GM21423 (cell line): ENCODE data around the gene KRI1.
A peak's percentile ranks its signal among the peaks of the same experiment; 100 is the strongest.
"Not testable (repeated sequence)": the region's sequence is repeated elsewhere in the genome, so short reads cannot be mapped to it uniquely, and the experiment has no call there.

Experiments
- ATAC-seq: cut with Tn5 transposase; IDR thresholded peaks from one replicate; pipeline ENCODE4 v1.9.1; 2021; ENCODE audit warnings: mild to moderate bottlenecking, moderate library complexity; ENCODE audit not compliant: unreplicated experiment

The KRI1 gene

DNA sequence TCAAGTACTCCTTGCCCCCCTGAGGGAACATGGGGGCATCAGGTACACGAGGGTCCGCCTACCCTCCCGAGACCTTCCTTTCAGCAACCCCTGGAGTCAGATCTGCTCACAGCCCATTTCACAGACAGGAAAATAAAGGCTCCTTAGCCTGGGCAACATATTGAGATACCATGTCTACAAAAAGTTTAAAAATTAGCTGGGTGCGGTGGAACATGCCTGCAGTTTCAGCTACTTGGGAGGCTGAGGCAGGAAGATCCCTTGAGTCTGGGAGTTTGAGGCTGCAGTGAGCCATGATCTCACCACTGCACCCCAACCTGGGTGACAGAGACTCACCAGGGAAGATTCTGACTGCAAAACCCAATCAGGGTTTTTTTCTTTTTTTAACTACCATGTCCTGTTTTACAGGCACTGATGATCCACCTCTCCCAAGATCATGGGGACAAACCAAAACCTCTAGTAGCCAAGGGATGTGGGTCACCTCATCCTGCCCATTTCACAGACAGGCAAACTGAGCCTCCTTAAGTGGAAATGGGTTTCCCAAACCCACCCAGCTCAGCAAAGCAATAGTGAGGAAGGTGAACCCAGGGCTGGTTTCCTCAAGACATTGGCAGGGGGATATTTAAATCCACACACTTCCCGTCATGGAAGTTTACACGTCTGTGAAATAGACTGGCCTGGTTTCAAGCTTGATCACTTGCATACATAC lies 9.4 kb upstream of the KRI1 start:
- ATAC-seq: no peak

DNA sequence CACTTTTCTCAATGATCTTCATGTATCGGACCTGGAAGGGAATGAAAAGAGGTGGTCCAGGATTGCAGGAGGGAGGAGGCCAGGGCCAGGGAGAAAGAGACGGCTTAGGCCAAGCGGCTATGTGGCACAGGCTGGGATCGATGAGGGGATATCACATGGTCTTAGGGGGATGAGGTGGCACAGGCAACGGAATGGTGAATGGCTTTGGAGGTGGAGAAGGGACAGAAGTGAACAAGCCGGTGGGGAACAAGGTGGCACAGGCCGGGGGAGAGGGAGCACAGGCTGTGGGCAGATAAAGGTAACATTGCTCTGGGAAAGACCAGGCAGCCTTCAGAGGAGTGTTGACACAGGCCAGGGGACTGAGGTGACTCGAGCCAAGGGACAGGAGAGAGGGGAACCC lies 8.7 kb upstream of the KRI1 start:
- ATAC-seq: no peak

DNA sequence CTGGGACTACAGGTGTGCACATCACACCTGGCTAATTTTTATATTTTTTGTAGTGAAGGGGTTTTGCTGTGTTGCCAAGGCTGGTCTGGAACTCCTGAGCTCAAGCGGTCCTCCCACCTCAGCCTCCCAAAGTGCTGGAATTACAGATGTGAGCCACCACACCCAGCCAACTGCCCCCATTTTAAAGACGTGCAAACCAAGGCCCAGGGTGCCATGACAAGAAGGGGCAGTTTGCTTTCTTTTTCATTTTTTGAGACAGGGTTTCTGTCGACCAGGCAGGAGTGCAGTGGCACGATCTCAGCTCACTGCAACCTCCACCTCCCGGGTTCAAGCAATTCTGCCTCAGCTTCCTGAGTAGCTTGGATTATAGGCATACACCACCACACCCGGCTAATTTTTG lies 8.0 kb upstream of the KRI1 start:
- ATAC-seq: not testable (repeated sequence)

DNA sequence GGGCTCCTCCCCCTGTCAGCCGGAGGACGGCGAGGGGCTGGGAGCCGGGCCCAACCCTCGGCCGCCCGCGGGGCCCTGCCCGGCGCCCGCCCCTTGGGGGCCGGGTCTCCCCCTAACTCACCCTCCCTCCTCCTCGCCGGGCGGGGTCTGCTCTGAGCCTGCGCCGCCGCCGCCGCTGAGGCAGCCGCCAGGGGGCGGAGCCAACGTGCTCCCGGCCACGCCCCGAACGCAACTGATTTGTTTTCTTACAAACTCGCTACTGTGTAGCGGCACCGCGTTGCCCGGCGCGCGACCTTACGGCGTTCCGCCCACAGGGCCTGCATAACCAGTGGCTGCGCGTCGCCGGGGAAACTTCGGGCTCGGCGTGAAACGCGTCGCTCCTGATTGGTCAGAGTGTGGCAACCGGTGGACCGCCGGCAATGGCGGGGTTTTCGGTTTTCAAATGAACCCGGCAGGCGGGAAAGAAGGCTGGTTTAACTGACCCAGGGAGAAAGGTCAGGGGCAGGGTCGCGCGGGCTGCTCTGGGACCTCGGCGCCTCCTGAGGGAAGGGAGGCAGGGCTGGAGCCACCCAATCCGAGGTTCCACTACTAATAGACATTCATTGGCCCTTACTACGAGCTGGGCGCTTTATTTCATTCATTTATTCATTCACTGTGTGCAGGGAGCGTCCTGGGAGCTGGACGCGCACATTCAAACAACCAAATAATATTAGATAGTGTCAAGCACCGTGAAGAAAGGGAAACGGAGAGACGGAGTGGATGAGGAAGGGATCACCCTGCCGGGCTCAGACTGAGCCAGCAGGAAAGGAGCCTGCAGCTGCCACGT lies 3.2 kb upstream of the KRI1 start, which contains the start of gene CDKN2D:
TSS of gene CDKN2D (minus strand) at position 154 of the 826 bp plus-strand sequence. CDS start 326 bp downstream, outside the sequence.
- peak; percentile 60 for ATAC-seq

DNA sequence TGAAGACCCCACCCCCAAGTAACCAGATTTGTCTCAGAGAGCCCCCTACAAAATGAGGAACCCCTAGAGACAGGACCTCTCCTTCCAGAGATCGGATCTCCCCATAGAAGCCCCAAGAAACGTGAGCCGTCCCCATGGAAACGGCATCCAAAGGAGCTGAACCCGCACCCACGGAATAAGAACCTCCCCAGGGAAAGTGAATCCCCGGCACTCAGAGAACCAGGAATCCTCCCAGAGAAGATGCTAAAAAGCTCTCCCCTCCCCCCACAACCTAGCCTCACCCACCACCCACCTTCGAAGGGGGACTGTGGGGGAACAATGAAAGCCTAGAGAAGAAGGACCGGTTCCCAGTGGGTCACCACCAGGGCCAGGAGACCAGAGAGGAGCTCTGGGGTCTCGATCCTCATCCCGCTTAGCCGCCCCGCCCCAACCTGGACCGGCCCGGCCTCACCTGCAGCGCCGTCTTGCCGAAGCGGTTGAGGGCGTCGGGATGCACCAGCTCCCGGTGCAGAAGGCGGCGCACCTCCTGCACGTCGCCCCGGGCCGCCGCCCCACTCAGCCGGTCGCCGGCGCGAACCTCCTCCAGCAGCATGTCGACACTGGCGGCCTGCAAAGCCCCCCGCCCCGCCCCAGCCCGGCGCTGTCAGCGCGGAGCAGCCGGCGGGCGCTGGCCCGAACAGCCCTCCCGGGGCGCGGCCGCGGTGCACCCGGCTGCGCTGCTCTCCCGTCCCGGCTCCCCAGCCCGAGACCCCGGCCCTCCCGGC lies 2.4 kb upstream of the KRI1 start:
- peak; percentile 6 for ATAC-seq

DNA sequence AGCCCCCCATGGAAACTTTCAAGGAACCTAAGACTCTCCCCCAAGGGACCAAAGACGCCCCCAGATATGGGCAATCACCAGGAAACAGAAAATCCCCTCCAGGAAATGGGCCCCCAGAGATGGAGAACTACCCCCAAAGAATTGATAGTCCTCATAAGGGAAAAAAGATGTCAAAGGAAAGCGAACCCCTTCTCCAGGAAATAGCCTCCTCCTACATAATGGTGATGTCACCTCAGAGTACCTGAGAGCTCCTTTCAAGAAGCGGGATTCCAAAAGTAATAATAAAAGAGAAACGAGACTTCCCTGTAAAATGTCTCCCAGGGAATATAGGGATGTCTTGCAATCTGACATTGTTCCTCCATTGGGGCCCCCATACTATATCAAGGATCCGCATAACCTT lies 1.8 kb upstream of the KRI1 start:
- no peak for ATAC-seq

DNA sequence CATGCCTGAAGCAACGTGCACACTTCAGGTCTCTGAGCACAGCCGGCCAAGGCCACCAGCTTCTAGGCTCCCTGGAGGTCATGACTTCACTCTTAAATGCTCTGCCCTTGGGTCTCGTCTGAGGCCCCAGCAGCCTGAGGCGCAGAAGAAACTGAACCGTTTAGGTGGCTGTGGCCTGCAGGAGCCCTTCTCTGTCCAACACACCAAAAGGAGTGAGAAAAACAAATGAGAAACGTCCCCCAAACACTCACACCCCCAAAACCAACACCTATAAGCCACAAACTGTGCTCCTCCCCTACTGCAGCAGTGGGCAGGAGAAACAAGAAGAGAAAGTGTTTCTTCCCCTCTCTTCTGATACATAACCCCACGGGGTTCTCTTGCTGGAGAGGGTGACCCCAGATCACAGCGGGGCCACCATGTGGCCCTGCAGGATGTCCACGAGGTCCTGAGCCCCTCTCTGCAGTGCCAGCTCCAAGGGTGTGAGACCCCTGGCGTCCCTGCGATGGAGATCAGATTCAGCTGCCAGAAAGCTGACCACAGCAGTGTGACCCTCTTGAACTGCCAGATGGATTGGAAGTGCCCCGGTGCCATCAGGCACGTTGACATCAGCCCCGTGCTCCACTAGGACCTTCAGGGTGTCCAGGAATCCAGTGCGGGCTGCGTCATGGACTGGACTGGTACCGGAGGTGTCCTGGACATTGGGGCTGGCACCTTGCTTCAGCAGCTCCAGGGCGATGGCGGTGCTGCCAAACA lies 1.0 kb upstream of the KRI1 start:
- no peak for ATAC-seq

DNA sequence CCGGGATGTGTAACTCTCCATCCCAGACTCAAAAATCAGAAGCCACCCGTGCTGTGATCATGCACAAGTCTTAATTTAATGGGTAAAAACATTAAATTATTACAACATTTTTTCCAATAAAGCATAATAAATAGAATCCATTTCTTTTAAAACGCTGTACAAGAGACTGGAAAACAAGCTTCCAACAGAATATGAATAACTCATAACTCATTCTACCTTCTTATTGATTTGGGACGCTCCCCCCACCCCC lies 523 bp upstream of the KRI1 start:
- ATAC-seq: no peak

DNA sequence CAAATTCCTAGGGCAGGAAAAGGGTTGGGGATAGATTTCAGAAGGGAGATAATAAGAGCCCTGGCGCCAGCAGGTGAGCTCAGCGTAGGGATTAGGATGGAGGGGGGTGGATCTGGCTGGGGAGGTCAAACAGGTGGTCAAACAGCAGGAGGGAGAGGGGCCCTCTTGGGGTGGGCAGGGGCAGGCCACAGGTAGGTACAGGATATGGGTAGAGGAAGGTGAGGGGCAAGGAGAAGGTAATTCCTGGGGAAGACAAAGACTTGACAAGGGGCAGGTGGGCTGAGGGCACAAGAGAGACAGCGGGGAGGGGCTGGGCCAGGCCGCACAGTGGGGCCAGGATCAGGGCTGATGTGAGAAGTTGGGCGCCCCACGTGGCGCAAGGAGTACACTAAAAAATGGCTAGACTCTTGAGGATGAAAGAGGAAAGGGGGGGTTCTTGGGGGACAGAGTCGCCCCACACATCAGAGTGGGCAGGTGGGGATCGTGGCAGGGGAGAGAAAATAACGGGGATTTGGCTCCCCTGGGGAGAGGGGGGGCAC lies 713 bp downstream of the KRI1 start:
- no peak for ATAC-seq

DNA sequence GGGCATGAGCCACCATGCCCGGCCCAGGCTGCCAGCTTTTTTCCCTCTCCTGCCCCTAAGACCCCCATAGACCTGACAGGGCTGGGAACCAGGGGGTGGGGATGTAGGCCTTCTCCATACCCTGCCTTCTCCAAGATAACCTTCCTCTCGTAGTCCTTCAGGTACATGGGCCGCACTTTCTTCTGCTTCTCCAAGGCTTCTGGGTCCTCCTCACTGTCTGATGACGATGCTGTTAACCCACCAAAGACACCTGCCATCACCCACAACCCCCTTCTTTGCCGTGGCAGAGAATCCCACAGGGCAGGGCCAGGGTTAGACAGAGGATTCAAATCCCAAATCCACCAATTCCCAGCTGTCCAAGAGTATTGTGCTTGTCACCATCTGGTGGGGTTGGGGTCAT lies 3.2 kb downstream of the KRI1 start:
- no peak for ATAC-seq

DNA sequence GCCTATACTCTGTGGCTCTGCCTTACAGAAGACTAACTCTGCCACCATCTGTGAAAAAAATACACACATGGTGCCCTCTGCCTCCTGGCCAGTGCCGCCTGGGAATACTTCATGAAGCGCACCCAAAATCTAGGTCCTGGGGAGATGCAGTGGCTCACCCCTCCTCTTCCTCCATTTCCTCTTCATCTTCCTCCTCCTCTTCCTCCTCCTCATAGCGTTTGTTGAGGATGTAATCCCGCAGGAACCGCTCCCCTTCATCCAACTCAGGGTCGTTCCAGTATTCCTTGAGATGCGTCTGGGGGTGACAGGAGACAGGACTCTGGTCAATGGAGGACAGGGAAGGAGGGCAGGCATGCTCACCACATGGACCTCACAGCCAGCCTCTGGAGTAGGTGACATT lies 5.7 kb downstream of the KRI1 start:
- no peak for ATAC-seq

DNA sequence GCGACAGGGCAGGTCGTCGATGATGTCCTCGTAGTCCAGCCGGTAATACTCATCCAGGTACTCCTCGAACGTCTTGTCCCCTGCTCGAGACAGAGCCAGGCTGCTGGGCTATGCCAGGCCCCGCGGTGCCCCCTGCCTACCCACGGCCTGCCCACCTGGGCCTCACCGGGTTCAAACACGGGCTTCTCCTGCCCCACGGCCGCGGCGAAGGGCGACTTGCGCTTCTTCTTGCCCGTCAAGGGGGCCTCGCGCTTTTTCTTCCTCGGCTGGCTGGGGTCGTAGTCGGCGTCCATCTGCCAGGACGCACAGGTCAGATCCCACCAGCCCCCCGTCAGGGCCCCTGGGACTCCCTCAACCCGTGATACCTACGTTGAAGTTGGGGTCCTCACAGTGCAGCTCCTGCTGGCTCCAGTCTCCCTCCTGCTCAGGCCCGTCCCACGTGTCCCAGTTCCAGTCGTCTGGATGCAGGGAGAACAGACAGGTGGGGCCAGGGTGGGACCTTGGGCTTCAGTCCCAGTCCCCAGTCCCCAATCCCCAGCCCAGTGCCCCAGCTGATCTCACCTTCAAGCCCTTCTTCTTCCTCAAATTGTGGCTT lies 8.1 kb downstream of the KRI1 start:
- no peak for ATAC-seq

DNA sequence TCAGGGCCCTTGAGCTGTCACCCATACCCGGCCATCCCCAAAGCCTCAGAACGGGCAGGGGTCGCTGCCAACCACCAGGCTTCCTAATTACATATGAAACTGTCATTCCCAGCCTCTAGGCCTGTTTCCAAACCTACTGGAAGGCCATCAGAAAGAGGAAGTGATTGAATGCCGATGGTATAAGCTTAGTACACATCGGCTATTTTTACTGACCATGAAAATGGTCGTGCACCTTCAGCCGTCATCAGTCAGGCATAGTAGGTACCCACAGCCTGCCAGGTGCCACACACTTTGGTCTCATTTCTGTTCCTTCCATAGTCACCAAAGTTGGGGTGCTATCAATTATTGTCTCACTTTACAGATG lies 10.2 kb downstream of the KRI1 start:
- ATAC-seq: no peak

DNA sequence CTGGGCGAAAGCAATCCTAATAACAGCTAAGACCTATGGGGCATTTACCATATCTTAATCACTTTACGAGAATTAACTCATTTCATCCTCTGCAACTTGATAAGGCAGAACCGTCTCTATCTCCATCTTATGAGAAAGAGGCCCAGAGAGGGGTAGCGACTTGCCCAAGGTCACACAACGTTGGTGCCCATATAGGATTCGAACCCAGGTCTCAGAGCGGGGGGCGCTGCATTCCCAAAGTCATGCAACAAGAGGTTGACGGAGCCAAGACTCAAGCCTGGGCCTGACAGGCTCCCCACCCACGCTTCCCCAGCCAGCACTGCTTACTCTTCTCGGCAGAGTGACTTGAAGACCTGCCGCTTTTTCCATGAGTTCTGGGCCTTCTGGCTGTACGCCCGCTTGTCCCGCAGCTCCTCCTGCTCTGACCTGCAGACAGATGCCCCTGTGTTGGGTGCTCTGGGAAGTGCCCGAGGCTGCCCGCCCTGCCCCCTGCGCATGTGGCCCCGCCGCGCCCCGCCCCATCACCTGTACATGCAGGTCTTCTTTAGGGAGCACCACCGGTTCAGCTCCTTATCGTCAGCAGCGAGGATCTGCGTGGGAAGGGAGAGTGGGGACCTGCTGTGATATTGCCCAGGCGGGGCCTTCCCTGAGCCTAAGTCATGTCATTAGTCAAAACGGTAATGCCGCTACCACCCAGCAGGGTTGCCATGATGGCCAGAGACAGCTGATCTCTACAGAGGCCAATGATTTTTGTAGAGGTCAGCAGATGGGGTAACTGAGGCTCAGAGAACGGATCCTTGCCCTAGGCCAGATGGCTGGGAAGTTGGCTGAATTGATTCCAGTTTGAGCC lies 10.8 kb downstream of the KRI1 start:
- no peak for ATAC-seq

DNA sequence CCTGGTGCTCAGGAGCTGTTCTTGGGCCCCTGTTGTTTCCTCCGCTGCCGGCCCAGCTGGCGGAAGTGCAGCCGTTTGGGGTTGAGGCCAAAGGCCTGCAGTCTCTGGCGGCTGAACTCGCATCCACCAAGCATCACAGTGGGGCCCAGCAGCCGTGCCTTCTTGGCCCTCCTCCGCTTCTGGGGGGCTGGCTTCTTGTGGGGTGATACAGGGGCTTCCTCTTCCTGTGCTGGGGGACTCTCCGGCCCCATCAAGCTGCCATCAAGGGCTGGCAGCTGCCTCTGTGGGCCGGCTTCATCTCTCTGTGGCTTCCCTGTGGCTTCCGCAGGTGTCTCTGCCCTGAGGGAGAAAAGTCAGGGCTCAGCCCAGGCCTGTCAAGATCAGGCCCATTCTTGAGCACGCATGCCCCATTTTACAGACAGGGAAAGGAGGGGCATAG lies 11.8 kb downstream of the KRI1 start:
- peak; percentile 73 for ATAC-seq

DNA sequence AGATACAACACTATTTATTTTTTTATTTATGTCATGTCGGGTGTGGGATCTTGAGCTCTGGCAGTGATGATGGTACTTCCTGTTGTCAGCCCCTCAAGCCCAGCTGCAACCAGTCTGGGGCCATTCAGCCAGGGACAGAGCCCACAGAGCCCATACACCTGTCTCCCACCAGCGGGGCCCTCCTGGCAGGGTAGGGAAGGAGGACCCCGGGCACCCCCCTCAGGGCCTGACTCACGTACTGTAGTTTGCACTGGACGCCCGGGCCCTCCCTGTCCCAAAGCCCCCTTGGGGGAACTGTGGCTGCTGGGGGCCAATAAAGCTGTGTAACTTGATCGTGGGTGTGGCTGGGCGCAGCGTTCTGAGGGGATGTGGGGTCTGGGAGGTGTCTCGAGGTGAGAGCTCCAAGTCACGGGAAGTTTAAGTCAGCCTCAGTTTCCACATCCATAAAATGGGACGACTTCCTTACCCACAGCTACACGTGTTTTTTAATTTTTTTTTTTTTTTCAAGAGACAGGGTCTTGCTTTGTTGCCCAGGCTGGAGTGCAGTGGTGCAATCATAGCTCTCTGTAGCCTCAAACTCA lies 12.6 kb downstream of the KRI1 start:
- no peak for ATAC-seq

DNA sequence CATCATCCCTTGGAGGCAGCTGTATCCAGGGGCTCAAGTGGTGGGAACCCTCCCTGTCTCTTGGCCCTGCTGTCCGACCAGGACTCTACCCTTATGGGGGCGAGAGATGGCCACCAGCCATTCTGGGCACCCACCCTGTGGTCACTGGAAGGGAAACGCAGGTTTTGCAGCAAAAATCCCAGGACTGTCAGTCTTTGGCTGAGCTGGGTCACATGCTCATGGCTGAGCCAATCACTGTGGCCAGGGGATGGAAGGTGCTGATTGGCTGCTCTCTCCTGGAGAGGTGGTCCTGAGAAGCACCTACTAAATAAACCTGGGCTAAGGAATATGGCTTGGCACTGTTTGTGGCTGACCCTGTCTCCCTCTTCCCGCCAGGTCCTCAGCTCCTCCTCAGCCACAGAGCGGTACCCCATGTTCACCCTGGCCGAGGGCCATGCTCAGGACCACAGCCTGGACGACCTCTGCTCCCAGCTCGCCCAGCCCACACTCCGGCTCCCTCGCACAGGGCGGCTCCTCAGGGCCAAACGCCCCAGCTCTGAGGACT lies 13.2 kb downstream of the KRI1 start:
- no peak for ATAC-seq

DNA sequence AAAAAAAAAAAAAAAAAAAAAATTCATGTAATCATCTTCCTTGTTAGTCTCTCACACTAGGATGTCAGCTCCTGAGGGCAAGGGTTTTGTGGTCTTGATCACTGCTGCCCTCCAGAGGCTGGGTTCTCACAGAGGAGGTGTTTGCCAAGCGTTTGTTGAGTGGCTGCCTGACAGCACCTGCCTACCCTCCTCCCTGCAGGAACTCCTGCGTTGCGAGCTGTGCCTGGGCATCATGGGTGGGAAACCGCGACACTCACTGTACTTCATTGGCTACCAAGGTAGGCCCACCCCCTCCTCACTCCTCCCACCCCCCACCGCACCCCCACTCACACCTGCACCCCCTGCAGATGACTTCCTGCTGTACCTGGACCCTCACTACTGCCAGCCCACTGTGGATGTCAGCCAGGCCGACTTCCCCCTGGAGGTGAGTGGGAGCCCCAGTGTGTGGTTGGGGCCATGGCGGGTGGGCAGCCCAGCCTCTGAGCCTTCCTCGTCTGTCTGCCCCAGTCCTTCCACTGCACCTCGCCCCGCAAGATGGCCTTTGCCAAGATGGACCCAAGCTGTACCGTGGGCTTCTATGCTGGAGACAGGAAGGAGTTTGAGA lies 14.0 kb downstream of the KRI1 start:
- ATAC-seq: no peak

DNA sequence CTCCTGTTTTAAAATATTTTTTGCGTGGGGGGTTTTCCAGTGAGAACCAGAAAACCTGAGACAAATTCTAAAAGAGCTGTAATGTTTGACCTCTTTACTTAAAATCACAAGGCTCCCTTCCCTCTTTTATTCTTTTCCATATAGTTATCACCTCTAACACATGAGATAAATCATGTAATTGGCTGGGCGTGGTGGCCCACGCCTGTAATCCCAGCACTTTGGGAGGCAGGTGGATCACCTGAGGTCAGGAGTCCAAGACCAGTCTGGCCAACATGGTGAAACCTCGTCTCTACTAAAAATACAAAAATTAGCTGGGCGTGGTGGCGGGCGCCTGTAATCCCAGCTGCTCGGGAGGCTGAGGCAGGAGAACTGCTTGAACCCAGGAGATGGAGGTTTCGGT lies 14.8 kb downstream of the KRI1 start:
- ATAC-seq: not testable (repeated sequence)
